HG03571 (cell line): Measurements from ENCODE around the gene NDUFAF4.

Experiments used
- ATAC-seq: cut with Tn5 transposase; IDR thresholded peaks from one replicate; pipeline ENCODE4 v1.9.1; 2021; ENCODE audit not compliant: unreplicated experiment

NDUFAF4 gene

GRCh38 chr6:96897396-96898240 is at the start of gene NDUFAF4:
NDUFAF4 (minus strand) TSS chr6:96897891; CDS start chr6:96897801, 90 bp downstream.
- ATAC-seq: peak; percentile 92

- peak; percentile 98 for ATAC-seq
Measured at GRCh38 chr6:96947055-96947454, 49.4 kb upstream of the NDUFAF4 start.

GRCh38 chr6:96943555-96944215 is 46.0 kb upstream of the NDUFAF4 start:
- ATAC-seq: no peak

- no peak for ATAC-seq
Measured at GRCh38 chr6:96942676-96943075, 45.0 kb upstream of the NDUFAF4 start.

GRCh38 chr6:96940322-96940721 is 42.6 kb upstream of the NDUFAF4 start:
- no peak for ATAC-seq

GRCh38 chr6:96939007-96939805 is 41.5 kb upstream of the NDUFAF4 start:
- no peak for ATAC-seq

- ATAC-seq: no peak
Measured at GRCh38 chr6:96934087-96934486, 36.4 kb upstream of the NDUFAF4 start.

- ATAC-seq: no peak
Measured at GRCh38 chr6:96931198-96931597, 33.5 kb upstream of the NDUFAF4 start.

- no peak for ATAC-seq
Measured at GRCh38 chr6:96929741-96930140, 32.0 kb upstream of the NDUFAF4 start.

GRCh38 chr6:96927660-96928059 is 30.0 kb upstream of the NDUFAF4 start:
- ATAC-seq: no peak

- no peak for ATAC-seq
Measured at GRCh38 chr6:96926425-96926824, 28.7 kb upstream of the NDUFAF4 start.

GRCh38 chr6:96925290-96925687 is 27.6 kb upstream of the NDUFAF4 start:
- no peak for ATAC-seq

GRCh38 chr6:96923871-96924493 is 26.3 kb upstream of the NDUFAF4 start:
- ATAC-seq: peak; percentile 86

GRCh38 chr6:96923400-96923799 is 25.7 kb upstream of the NDUFAF4 start:
- ATAC-seq: no peak

GRCh38 chr6:96917098-96917497 is 19.4 kb upstream of the NDUFAF4 start:
- ATAC-seq: no peak

- ATAC-seq: no peak
Measured at GRCh38 chr6:96913621-96914020, 15.9 kb upstream of the NDUFAF4 start.

GRCh38 chr6:96911751-96912150 is 14.1 kb upstream of the NDUFAF4 start:
- no peak for ATAC-seq

- no peak for ATAC-seq
Measured at GRCh38 chr6:96911171-96911570, 13.5 kb upstream of the NDUFAF4 start.

GRCh38 chr6:96909811-96910210 is 12.1 kb upstream of the NDUFAF4 start:
- no peak for ATAC-seq

GRCh38 chr6:96907498-96907897 is 9.8 kb upstream of the NDUFAF4 start:
- ATAC-seq: peak; percentile 79

- ATAC-seq: no peak
Measured at GRCh38 chr6:96900873-96901272, 3.2 kb upstream of the NDUFAF4 start.
